ENCODE results near the gene UMODL1.

UMODL1 gene

DNA sequence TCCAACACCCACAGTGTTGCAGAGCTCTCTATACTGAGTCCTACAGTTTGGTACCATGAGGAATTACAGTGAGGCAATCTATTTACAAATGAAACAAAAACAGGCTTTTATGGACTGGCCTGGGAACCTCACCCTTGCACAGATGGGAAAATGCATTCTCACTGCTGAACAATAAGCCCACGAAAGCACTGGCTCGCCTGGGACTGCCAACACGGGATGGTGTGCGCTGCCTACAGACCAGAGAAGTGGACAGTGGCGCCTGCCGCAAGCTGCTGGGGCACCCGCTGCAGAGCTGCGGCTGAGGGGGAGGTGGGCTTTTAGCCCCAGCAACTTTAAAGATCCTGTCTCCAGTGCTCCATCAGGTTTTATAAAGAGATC is 119.4 kb downstream of the UMODL1 start:
- H3K27me3 ChIP-seq (replicated peaks; ENCODE audit: insufficient read depth, low read length), result peaks cover 11% of the 10 kb centered on the region; the same call in 1 of the 2 replicates
- no peak for DNase-seq
- no peak overlapping the region for H3K4me3 ChIP-seq (ENCODE audit: low read length)
- H3K27ac ChIP-seq (ENCODE audit: low read length), result no peak overlapping the region
- TF ChIP-seq, protein P1, sequence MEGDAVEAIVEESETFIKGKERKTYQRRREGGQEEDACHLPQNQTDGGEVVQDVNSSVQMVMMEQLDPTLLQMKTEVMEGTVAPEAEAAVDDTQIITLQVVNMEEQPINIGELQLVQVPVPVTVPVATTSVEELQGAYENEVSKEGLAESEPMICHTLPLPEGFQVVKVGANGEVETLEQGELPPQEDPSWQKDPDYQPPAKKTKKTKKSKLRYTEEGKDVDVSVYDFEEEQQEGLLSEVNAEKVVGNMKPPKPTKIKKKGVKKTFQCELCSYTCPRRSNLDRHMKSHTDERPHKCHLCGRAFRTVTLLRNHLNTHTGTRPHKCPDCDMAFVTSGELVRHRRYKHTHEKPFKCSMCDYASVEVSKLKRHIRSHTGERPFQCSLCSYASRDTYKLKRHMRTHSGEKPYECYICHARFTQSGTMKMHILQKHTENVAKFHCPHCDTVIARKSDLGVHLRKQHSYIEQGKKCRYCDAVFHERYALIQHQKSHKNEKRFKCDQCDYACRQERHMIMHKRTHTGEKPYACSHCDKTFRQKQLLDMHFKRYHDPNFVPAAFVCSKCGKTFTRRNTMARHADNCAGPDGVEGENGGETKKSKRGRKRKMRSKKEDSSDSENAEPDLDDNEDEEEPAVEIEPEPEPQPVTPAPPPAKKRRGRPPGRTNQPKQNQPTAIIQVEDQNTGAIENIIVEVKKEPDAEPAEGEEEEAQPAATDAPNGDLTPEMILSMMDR (IDR thresholded peaks at IDR 0.05; ENCODE audit: low read length), result no peak
- no peak for TF ChIP-seq EZH2phosphoT487 (IDR thresholded peaks at IDR 0.05; ENCODE audit: low read length)
- TF ChIP-seq EZH2 (optimal IDR thresholded peaks at IDR 0.05; ENCODE audit: low read depth, low read length), result no peak
- H4K20me1 ChIP-seq (ENCODE audit: insufficient read depth, low read length), result no peaks in the 10 kb centered on the region
- H3K9me2 ChIP-seq (replicated peaks; ENCODE audit: insufficient read depth, low read length), result no peaks in the 10 kb centered on the region
- no peaks in the 10 kb centered on the region for H3K36me3 ChIP-seq (replicated peaks; ENCODE audit: insufficient read depth, low read length)
- H2AFZ ChIP-seq (ENCODE audit: low read length), result no peak overlapping the region
- H3K79me2 ChIP-seq (ENCODE audit: low read length), result no peaks in the 10 kb centered on the region
- H3K9me3 ChIP-seq (replicated peaks; ENCODE audit: insufficient read depth, low read length), result no peaks in the 10 kb centered on the region
- no peak overlapping the region for H3K9ac ChIP-seq (ENCODE audit: low read length)
- H3F3A ChIP-seq (ENCODE audit: insufficient read depth, low read length), result peaks cover 14% of the 10 kb centered on the region
- H3K4me2 ChIP-seq (ENCODE audit: low read depth, low read length), result no peak overlapping the region
- H3K4me1 ChIP-seq (ENCODE audit: low read length), result peaks cover 14% of the 10 kb centered on the region

DNA sequence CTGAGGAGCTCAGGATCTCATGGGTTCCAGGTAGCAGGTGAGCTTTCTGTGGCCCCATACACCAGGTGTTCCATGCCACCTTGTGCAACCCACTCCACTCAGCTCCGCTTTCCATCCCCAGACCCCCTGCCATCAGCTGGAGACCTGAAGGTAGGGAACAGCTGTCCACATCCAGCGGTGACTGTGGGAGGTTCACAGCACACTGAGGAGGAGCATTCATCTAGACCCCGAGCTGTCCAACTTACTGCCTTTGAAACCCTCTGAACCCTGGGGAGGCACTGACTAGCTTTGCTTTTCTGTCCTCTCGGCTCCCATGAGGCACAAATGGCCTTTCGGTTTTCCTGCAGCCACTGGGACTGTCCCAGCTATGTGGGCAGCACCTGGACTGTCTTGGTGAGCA is 119.9 kb downstream of the UMODL1 start:
- Histone ChIP-seq H3K27ac (ENCODE audit: low read length) (no peak overlapping the region), H3K36me3 (replicated peaks; ENCODE audit: insufficient read depth, low read length) (no peaks in the 10 kb centered on the region), H3K4me3 (ENCODE audit: low read length) (no peak overlapping the region), H3K4me1 (ENCODE audit: low read length) (peaks cover 14% of the 10 kb centered on the region), H3F3A (ENCODE audit: insufficient read depth, low read length) (peaks cover 14% of the 10 kb centered on the region), H2AFZ (ENCODE audit: low read length) (no peak overlapping the region), H3K9ac (ENCODE audit: low read length) (no peak overlapping the region), H3K9me2 (replicated peaks; ENCODE audit: insufficient read depth, low read length) (no peaks in the 10 kb centered on the region), H3K9me3 (replicated peaks; ENCODE audit: insufficient read depth, low read length) (no peaks in the 10 kb centered on the region), H3K27me3 (replicated peaks; ENCODE audit: insufficient read depth, low read length) (peaks cover 11% of the 10 kb centered on the region; the same call in 1 of the 2 replicates), H4K20me1 (ENCODE audit: insufficient read depth, low read length) (no peaks in the 10 kb centered on the region), H3K4me2 (ENCODE audit: low read depth, low read length) (no peak overlapping the region), H3K79me2 (ENCODE audit: low read length) (no peaks in the 10 kb centered on the region)
- no peak for DNase-seq
- TF ChIP-seq EZH2phosphoT487 (IDR thresholded peaks at IDR 0.05; ENCODE audit: low read length) (no peak), EZH2 (optimal IDR thresholded peaks at IDR 0.05; ENCODE audit: low read depth, low read length) (no peak)
- TF ChIP-seq, protein P1 (IDR thresholded peaks at IDR 0.05; ENCODE audit: low read length), result no peak

DNA sequence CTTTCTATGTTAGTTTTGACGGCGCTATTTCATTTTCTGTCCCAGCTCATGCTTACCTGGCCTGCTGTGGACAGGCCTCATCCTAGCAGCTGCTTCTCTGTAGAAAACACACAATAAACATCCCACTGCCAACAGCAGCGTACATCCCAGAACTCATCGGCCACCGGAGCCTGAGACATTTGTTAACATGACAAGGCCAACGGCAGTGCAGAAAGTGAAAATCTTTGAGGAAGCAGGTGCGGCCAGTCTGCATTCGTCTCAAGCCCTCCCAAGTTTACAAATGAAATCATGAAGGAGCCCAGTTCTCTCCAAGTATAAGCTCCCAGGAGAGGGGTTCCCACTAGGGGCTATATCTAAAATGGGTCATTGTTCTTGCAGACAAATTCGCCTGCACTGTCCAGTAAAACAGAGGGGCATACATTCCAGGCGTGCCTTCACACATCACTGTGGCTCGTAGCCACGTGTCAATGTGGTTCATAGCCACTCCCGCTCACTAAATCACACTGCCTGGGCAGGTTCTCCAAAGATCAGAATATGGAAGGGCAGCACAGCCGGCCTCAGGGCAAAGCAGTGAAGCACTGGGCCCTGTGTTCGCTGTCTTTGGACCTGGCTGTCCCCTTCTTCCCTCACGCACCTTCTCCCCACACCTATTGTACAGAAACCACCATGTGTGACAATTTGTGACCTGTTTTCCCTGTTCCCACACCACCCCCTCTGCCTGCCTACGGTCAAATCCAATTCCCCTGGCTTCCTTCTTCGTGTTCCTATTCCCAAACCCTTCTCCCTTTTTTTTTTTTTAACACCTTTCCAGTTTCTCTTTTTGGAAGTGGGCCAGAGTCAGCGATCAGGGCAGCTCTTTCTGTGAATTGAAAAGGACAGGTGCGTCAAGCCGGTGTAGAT is 120.8 kb downstream of the UMODL1 start:
- Histone ChIP-seq H3K4me1 (ENCODE audit: low read length) (peaks cover 14% of the 10 kb centered on the region), H4K20me1 (ENCODE audit: insufficient read depth, low read length) (no peaks in the 10 kb centered on the region), H3F3A (ENCODE audit: insufficient read depth, low read length) (peaks cover 14% of the 10 kb centered on the region), H3K4me3 (ENCODE audit: low read length) (no peak overlapping the region), H3K27me3 (replicated peaks; ENCODE audit: insufficient read depth, low read length) (peaks cover 11% of the 10 kb centered on the region; the same call in 1 of the 2 replicates), H3K4me2 (ENCODE audit: low read depth, low read length) (no peak overlapping the region), H3K9me2 (replicated peaks; ENCODE audit: insufficient read depth, low read length) (no peaks in the 10 kb centered on the region), H3K9ac (ENCODE audit: low read length) (no peak overlapping the region), H3K27ac (ENCODE audit: low read length) (no peak overlapping the region), H2AFZ (ENCODE audit: low read length) (no peak overlapping the region), H3K36me3 (replicated peaks; ENCODE audit: insufficient read depth, low read length) (no peaks in the 10 kb centered on the region), H3K79me2 (ENCODE audit: low read length) (no peaks in the 10 kb centered on the region), H3K9me3 (replicated peaks; ENCODE audit: insufficient read depth, low read length) (no peaks in the 10 kb centered on the region)
- TF ChIP-seq EZH2 (optimal IDR thresholded peaks at IDR 0.05; ENCODE audit: low read depth, low read length), result no peak
- no peak for TF ChIP-seq EZH2phosphoT487 (IDR thresholded peaks at IDR 0.05; ENCODE audit: low read length)
- TF ChIP-seq, protein P1 (IDR thresholded peaks at IDR 0.05; ENCODE audit: low read length), result no peak
- DNase-seq, result no peak

Data from MM.1S (cell line).